IMR-90 (cell line): ENCODE data around the gene RTN3. TPM values are rescaled to one million over a fixed set of nuclear protein-coding genes. Genes with fewer than 3 reads are reported as not detected.

ENCODE experiments used
- ATAC-seq: fragments of 200-7000 bp; cut with Tn5 transposase; 2 replicates; pipeline ENCODE4 v1.9.1; 2020; ENCODE audit warnings: low read depth, mild to moderate bottlenecking, moderate library complexity
- BruUV-seq: library from RNA; stranded (reverse); fragments of 400-500 nt; replicated peaks from 2 replicates; lab custom pipeline; 2021; lab: Mats Ljungman, UMichigan
- CTCF ChIA-PET: fragments of 300-600 bp; formaldehyde crosslinking; extraction: SDS; loops from one replicate; lab custom pipeline; 2021; ENCODE audit warnings: antibody characterized with exemption; lab: Yijun Ruan, JAX
- POLR2A ChIA-PET: fragments of 300-600 bp; sonication (Branson Sonifier 250); formaldehyde crosslinking; loops from one replicate; lab custom pipeline; 2022; ENCODE audit warnings: antibody characterized with exemption; ENCODE audit not compliant: unreplicated experiment; lab: Charles Lee
- DNase-seq: peaks from one replicate; pipeline ENCODE4 v3.0.0; 2013
- H2AFZ ChIP-seq: replicated peaks from 2 replicates; pipeline ENCODE3; 2013; ENCODE audit warnings: low read length, mild to moderate bottlenecking; ENCODE audit not compliant: poor library complexity
- H2AK5ac ChIP-seq: 2 replicates; pipeline ENCODE4 v1.6.1; 2013; ENCODE audit warnings: low read depth, low read length, inconsistent platforms
- H2AK9ac ChIP-seq: replicated peaks from 2 replicates; pipeline ENCODE3; 2013; ENCODE audit warnings: mild to moderate bottlenecking, low read depth, low read length, moderate library complexity; ENCODE audit not compliant: poor library complexity
- H2BK120ac ChIP-seq: 2 replicates; pipeline ENCODE4 v1.6.1; 2013; ENCODE audit warnings: low read depth, low read length, inconsistent platforms
- H2BK15ac ChIP-seq: 3 replicates; pipeline ENCODE4 v1.6.1; 2013; ENCODE audit warnings: low read depth, low read length, inconsistent platforms
- H2BK20ac ChIP-seq: 2 replicates; pipeline ENCODE4 v1.6.1; 2013; ENCODE audit warnings: low read depth, mild to moderate bottlenecking, inconsistent platforms, low read length, moderate library complexity
- H2BK5ac ChIP-seq: 2 replicates; pipeline ENCODE4 v1.6.1; 2013; ENCODE audit warnings: mild to moderate bottlenecking, low read depth, low read length, inconsistent platforms; ENCODE audit not compliant: poor library complexity, severe bottlenecking
- H3K14ac ChIP-seq: replicated peaks from 2 replicates; pipeline ENCODE4 v1.6.1; 2013; ENCODE audit warnings: low read depth, low read length, inconsistent platforms
- H3K18ac ChIP-seq: 2 replicates; pipeline ENCODE4 v1.6.1; 2013; ENCODE audit warnings: low read depth, low read length, control low read depth
- H3K23ac ChIP-seq: 2 replicates; pipeline ENCODE4 v1.6.1; 2013; ENCODE audit warnings: low read depth, low read length, inconsistent platforms
- H3K27ac ChIP-seq: 2 replicates; pipeline ENCODE4 v1.5.1; 2013; ENCODE audit warnings: mild to moderate bottlenecking, control low read depth, low read length; ENCODE audit not compliant: insufficient read depth
- H3K27me3 ChIP-seq: 2 replicates; pipeline ENCODE4 v1.6.1; 2013; ENCODE audit warnings: low read length; ENCODE audit not compliant: control insufficient read depth, insufficient read depth
- H3K36me3 ChIP-seq: 2 replicates; pipeline ENCODE4 v1.6.1; 2013; ENCODE audit warnings: low read length, mixed read lengths; ENCODE audit not compliant: control insufficient read depth, insufficient read depth
- H3K4ac ChIP-seq: 2 replicates; pipeline ENCODE4 v1.6.1; 2013; ENCODE audit warnings: low read depth, low read length, inconsistent platforms
- H3K4me1 ChIP-seq: 2 replicates; pipeline ENCODE4 v1.6.1; 2013; ENCODE audit warnings: low read length, mixed read lengths; ENCODE audit not compliant: control insufficient read depth, insufficient read depth
- H3K4me2 ChIP-seq: 2 replicates; pipeline ENCODE4 v1.6.1; 2013; ENCODE audit warnings: low read depth, mild to moderate bottlenecking, control low read depth, low read length, moderate library complexity
- H3K4me3 ChIP-seq: 2 replicates; pipeline ENCODE4 v1.5.1; 2013; ENCODE audit warnings: low read depth, mild to moderate bottlenecking, control low read depth, low read length, moderate library complexity; ENCODE audit not compliant: insufficient read depth
- H3K56ac ChIP-seq: 2 replicates; pipeline ENCODE4 v1.6.1; 2013; ENCODE audit warnings: low read length, inconsistent platforms; ENCODE audit not compliant: insufficient read depth; ENCODE audit errors: extremely low read depth
- H3K79me1 ChIP-seq, 2 experiments: 2 replicates each; pipeline ENCODE4 v1.6.1; 2013; ENCODE audit warnings: low read length in 2 of 2, inconsistent platforms in 1 of 2, low read depth in 1 of 2
- H3K9ac ChIP-seq: 2 replicates; pipeline ENCODE4 v1.6.1; 2013; ENCODE audit warnings: low read depth, low read length, control low read depth
- H3K9me1 ChIP-seq: 2 replicates; pipeline ENCODE4 v1.6.1; 2013; ENCODE audit warnings: low read length, inconsistent platforms; ENCODE audit not compliant: insufficient read depth
- H3K9me3 ChIP-seq: 2 replicates; pipeline ENCODE4 v1.6.1; 2013; ENCODE audit warnings: low read length; ENCODE audit not compliant: control insufficient read depth, insufficient read depth
- H4K20me1 ChIP-seq: 2 replicates; pipeline ENCODE4 v1.6.1; 2013; ENCODE audit warnings: low read length, inconsistent platforms; ENCODE audit not compliant: insufficient read depth
- H4K5ac ChIP-seq: 2 replicates; pipeline ENCODE4 v1.6.1; 2013; ENCODE audit warnings: mild to moderate bottlenecking, low read depth, low read length, control low read depth
- H4K8ac ChIP-seq, 2 experiments: 2 replicates each; pipeline ENCODE4 v1.6.1; 2013; ENCODE audit warnings: low read depth in 2 of 2, low read length in 2 of 2, control low read depth in 1 of 2, inconsistent platforms in 1 of 2
- H4K91ac ChIP-seq: 2 replicates; pipeline ENCODE4 v1.6.1; 2013; ENCODE audit warnings: low read depth, low read length, inconsistent platforms; ENCODE audit not compliant: insufficient read depth
- CEBPB ChIP-seq: IDR thresholded peaks from 2 replicates; pipeline ENCODE4 v1.6.1; 2012; ENCODE audit warnings: low read depth, low read length, improper control_type of control experiment
- MAFK ChIP-seq: IDR thresholded peaks from 2 replicates; pipeline ENCODE4 v1.6.1; 2012; ENCODE audit warnings: low read depth, low read length, improper control_type of control experiment
- WGBS, 2 experiments: methylation state at CpG; one replicate each; pipeline versions ENCODE4 v1.1.5 to v1.1.7; 2013; ENCODE audit warnings: missing lambda C conversion rate in 2 of 2; ENCODE audit not compliant: insufficient read length in 1 of 2; ENCODE audit errors: extremely low coverage in 2 of 2; 5-methylcytosine and 5-hydroxymethylcytosine counted together
- dilution Hi-C: fragments of 300-500 bp; cut with HindIII; formaldehyde crosslinking; loops from one replicate; pipeline ENCODE4 v1.14.3; 2018; ENCODE audit warnings: low sequenced_read_pairs; ENCODE audit not compliant: unreplicated experiment
- in situ Hi-C: fragments of 300-500 bp; cut with MboI; formaldehyde crosslinking; loops from 3 replicates; pipeline ENCODE4 v1.14.3; 2019; ENCODE audit warnings: low sequenced_read_pairs, inconsistent platforms, mixed read lengths
- intact Hi-C: fragments of 100-400 bp; cut with micrococcal nuclease; formaldehyde crosslinking; loops from 2 replicates; pipeline ENCODE4 v1.10.0; 2022
- polyA plus RNA-seq, 3 experiments: library from polyadenylated mRNA; depleted of rRNA; stranded (reverse); fragments of >200 nt; gene quantifications; 2 replicates each; pipeline ENCODE4 v1.2.3, GENCODE V29; 2012; ENCODE audit warnings: low replicate concordance in 1 of 3
- total RNA-seq: library from RNA; depleted of rRNA; stranded (reverse); fragments of >200 nt; gene quantifications from 2 replicates; pipeline ENCODE4 v1.2.3, GENCODE V29; 2012

Gene RTN3
- total and polyA plus RNA-seq, 2 of the 4 experiments (the other 2 are of a cell fraction): 31.2 to 64.6 TPM

DNA sequence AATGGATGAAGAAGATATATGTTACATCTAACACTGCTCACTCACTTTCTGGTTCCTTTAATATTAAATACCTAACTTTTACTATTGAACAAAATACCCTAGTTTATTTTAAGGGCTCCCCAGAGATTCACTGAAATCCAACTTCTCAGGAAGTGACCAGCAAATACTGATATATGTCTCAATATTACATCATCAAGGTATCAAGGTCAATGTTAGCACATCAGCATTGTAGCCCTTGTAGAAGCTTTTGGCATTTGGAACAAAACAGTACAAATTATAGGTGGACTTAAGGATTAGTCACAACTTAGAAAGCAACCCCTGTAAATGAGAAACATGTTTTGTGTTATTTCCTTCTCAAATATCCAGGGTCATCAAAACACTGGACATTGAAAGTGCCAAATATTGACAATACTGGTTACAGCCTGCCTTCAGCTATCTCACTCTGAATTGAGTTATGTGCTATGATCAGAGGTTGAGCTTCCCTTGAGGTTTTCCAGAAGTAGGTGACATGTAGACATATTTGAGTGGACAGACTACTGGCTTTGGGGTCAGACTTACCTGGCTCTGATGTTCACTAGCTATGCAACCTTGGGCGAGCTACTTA is 8.3 kb upstream of the RTN3 start:
- no TSS peak for BruUV-seq
- Histone ChIP-seq H3K36me3 (no peaks in the 10 kb centered on the region), H3K27ac (no peak overlapping the region), H2AK9ac (no peak overlapping the region), H3K4me3 (no peak overlapping the region), H4K91ac (no peak overlapping the region), H2BK120ac (peak overlapping the region; percentile 26; the same call in 1 of the 2 replicates), H2AFZ (peak overlapping the region; percentile 46), H3K14ac (peak overlapping the region; percentile 47; the same call in 1 of the 2 replicates), H3K9ac (no peak overlapping the region; the same call in 1 of the 2 replicates), H2BK5ac (peak overlapping the region; percentile 33), H3K4me2 (peak overlapping the region; percentile 35; the same call in 1 of the 2 replicates), H2BK15ac (no peak overlapping the region), H4K20me1 (peaks cover 3% of the 10 kb centered on the region), H2BK20ac (0 out of 2 replicates have a peak overlapping the region, but pooled peaks have one; percentile 16), H4K5ac (peak overlapping the region; percentile 25; the same call in 1 of the 2 replicates), H3K23ac (no peak overlapping the region), H3K9me3 (no peaks in the 10 kb centered on the region), H3K9me1 (peaks cover 3% of the 10 kb centered on the region; the same call in 1 of the 2 replicates), H3K18ac (peak overlapping the region; percentile 19; the same call in 1 of the 2 replicates), H3K4me1 (peaks cover 8% of the 10 kb centered on the region), H2AK5ac (peak overlapping the region; percentile 11; the same call in 1 of the 2 replicates), H3K27me3 (no peaks in the 10 kb centered on the region), H3K56ac (no peak overlapping the region), H3K4ac (peak overlapping the region; percentile 30; the same call in 1 of the 2 replicates), H3K79me1 (peaks cover 5% of the 10 kb centered on the region in 2 experiments; a peak in 2 of 4 replicates), H4K8ac (peak overlapping the region in 1 of 2 experiments; percentile 6; a peak in 2 of 4 replicates)
- whole genome bisulfite sequencing, 2 experiments: no CpG with 5 or more reads among the region's 1 CpG
- ChIA-PET CTCF (no interaction called here), POLR2A (no interaction called here)
- TF ChIP-seq MAFK (no peak), CEBPB (peak; percentile 43; the same call in 1 of the 2 replicates)
- in situ Hi-C loops (loop anchor here (25.0 kb wide), 1 partner anchor 786 kb away; the partner anchor contains the start of gene SLC3A2), dilution Hi-C loops (no loop called here), intact Hi-C loops (no loop called here)
- DNase-seq: no peak
- no peak for ATAC-seq
